DND-41 (cell line): ENCODE data around the gene LMX1B.

ENCODE experiments used
- ATAC-seq: fragments of 200-7000 bp; cut with Tn5 transposase; 3 replicates; pipeline ENCODE4 v1.9.1; 2021; ENCODE audit warnings: low read depth; ENCODE audit not compliant: insufficient read depth
- DNase-seq: peaks from one replicate; pipeline ENCODE4 v3.0.0-alpha.2; 2020
- H2AFZ ChIP-seq: 2 replicates; pipeline ENCODE4 v1.6.0; 2012; ENCODE audit warnings: low read depth, low read length
- H3K27ac ChIP-seq: 2 replicates; pipeline ENCODE4 v1.5.1; 2012; ENCODE audit warnings: low read length, inconsistent platforms
- H3K27me3 ChIP-seq: fragments of 200-600 bp; sonication (generic); 2 replicates; pipeline ENCODE4 v1.6.0; 2012; ENCODE audit warnings: low read length, mild to moderate bottlenecking, inconsistent platforms; ENCODE audit not compliant: insufficient read depth, poor library complexity
- H3K36me3 ChIP-seq: 2 replicates; pipeline ENCODE4 v1.5.1; 2012; ENCODE audit warnings: low read length, inconsistent platforms; ENCODE audit not compliant: insufficient read depth
- H3K4me1 ChIP-seq: 2 replicates; pipeline ENCODE4 v1.5.1; 2012; ENCODE audit warnings: mild to moderate bottlenecking, low read length; ENCODE audit not compliant: insufficient read depth
- H3K4me2 ChIP-seq: 2 replicates; pipeline ENCODE4 v1.6.0; 2012; ENCODE audit warnings: mild to moderate bottlenecking, moderate library complexity, low read length, inconsistent platforms; ENCODE audit not compliant: insufficient read depth
- H3K4me3 ChIP-seq, 2 experiments: fragments of 200-600 bp in 1 of 2; shearing (Covaris generic) in 1 of 2; 2 replicates each; pipeline ENCODE4 v1.5.1; 2012 to 2016; ENCODE audit warnings: inconsistent platforms in 2 of 2, low read length in 2 of 2, mild to moderate bottlenecking in 2 of 2, low read depth in 1 of 2, moderate library complexity in 1 of 2
- H3K79me2 ChIP-seq: 2 replicates; pipeline ENCODE4 v1.6.0; 2012; ENCODE audit warnings: low read length, inconsistent platforms; ENCODE audit not compliant: insufficient read depth
- H3K9ac ChIP-seq: 2 replicates; pipeline ENCODE4 v1.6.0; 2012; ENCODE audit warnings: low read depth, mild to moderate bottlenecking, inconsistent platforms, low read length, moderate library complexity
- H3K9me3 ChIP-seq: 2 replicates; pipeline ENCODE4 v1.5.1; 2012; ENCODE audit warnings: low read length, moderate library complexity, mild to moderate bottlenecking, inconsistent platforms; ENCODE audit not compliant: insufficient read depth, severe bottlenecking
- H4K20me1 ChIP-seq: 2 replicates; pipeline ENCODE4 v1.6.0; 2012; ENCODE audit warnings: low read length; ENCODE audit not compliant: insufficient read depth
- CTCF ChIP-seq: IDR thresholded peaks from 2 replicates; pipeline ENCODE4 v1.5.1; 2012; ENCODE audit warnings: borderline replicate concordance, low read length, moderate library complexity, mild to moderate bottlenecking; ENCODE audit not compliant: poor library complexity, severe bottlenecking; ENCODE audit errors: extremely low read depth
- EZH2 ChIP-seq: IDR thresholded peaks from 3 replicates; pipeline ENCODE4 v1.6.1; 2012; ENCODE audit warnings: borderline replicate concordance, low read depth, mild to moderate bottlenecking, moderate library complexity, low read length, inconsistent platforms; ENCODE audit not compliant: severe bottlenecking

The LMX1B gene

DNA sequence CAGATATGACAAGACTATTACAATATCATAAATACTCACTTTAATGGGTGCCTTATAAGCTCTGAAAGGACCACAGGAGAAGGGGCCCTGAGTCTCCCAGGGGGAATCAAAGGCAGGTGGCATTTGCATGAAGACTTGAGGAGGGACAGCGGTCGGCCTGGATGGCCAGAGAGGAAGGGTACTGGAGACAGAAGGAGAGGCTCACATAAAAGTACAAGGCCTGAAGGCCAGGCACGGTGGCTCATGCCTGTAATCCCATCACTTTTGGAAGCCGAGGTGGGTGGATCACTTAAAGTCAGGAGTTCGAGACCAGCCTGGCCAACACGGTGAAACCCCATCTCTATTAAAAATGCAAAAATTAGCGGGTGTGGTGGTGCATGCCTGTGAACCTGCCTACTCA, 29.1 kb upstream of the LMX1B start:
- H3K4me1 ChIP-seq, result peaks cover 6% of the 10 kb centered on the region
- H3K36me3 ChIP-seq, result no peaks in the 10 kb centered on the region
- H3K27ac ChIP-seq, result no peak overlapping the region
- no peak overlapping the region for H3K4me2 ChIP-seq
- no peak overlapping the region for H2AFZ ChIP-seq
- H3K9me3 ChIP-seq, result no peaks in the 10 kb centered on the region
- no peaks in the 10 kb centered on the region for H3K79me2 ChIP-seq
- H3K27me3 ChIP-seq, result no peaks in the 10 kb centered on the region
- ATAC-seq (no peak), DNase-seq (no peak)
- no peak overlapping the region for H3K4me3 ChIP-seq
- no peak overlapping the region for H3K9ac ChIP-seq
- no peaks in the 10 kb centered on the region for H4K20me1 ChIP-seq
- TF ChIP-seq CTCF (no peak), EZH2 (no peak)

DNA sequence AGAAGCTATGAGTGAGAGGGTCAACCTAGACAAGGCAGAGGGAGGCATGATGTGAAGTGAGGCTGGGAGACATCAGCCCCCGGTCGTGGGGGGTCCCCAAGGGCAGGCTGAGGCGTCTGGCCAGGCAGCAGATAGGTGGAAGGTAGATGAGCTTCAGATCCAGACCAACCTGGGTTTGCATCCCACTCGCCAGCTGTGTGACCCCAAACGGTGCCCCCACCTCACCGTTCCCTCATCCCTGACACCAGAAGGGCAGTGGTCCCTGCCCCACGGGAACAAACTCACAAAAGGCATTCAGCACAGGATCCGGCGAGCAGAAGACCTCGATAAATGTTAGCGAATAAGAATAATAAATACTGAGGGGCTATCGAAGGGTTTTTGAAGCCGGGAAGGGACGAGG, 27.5 kb upstream of the LMX1B start:
- no peaks in the 10 kb centered on the region for H3K36me3 ChIP-seq
- DNase-seq (no peak), ATAC-seq (no peak)
- H3K4me1 ChIP-seq, result peaks cover 6% of the 10 kb centered on the region
- no peak overlapping the region for H3K4me2 ChIP-seq
- H2AFZ ChIP-seq, result no peak overlapping the region
- H3K27ac ChIP-seq, result no peak overlapping the region
- no peak overlapping the region for H3K9ac ChIP-seq
- no peaks in the 10 kb centered on the region for H3K27me3 ChIP-seq
- H3K9me3 ChIP-seq, result no peaks in the 10 kb centered on the region
- no peaks in the 10 kb centered on the region for H4K20me1 ChIP-seq
- no peak overlapping the region for H3K4me3 ChIP-seq
- TF ChIP-seq CTCF (no peak), EZH2 (no peak)
- no peaks in the 10 kb centered on the region for H3K79me2 ChIP-seq

DNA sequence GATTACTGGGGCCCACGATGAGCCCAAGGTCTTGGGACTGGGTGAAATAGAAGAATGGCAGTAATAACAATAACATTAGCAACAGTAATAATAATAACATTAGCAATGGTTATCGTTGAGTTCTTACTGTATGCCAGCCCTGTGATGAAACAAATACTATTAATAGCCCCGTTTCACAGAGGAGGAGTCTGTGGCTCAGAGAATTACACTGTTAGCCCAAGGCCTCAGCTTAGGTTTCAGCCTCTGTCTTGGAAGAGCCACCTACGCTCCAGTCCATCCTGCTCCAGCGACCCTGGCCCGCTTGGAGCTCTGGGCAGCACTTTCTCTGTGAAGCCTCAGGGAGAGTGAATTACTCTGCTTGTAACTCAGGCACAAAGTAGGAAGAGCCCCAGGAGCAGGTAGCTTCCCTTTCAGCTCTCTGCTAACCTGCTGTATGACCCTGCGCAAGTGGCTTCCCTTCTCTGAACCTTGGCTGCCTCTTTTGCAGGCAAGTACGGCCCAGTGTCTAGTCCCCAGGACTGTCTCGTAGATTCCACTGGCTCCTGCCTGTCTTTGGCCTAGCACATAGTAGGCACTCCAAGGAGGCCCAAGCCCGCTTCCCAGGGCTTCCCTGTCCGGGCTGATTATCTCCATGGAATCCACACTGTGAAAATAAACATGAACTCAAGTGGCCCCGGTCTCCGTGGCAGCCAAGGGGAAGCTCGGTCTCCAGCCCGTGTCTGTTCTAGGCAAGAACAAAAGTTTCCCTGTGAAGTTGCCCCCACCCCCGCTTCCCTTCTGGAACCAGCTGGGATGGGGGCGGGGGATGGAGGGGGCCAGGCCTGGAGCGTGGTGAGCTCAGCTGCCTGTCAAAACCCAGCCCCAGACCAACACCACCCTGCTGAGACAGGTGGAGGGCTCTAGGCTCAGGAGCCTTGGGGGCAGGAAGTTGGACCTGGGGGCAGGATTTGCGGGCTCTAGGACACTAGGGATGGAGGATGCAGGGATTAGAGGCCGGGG, 26.2 kb upstream of the LMX1B start:
- H3K36me3 ChIP-seq, result no peaks in the 10 kb centered on the region
- ATAC-seq (no peak), DNase-seq (no peak)
- no peaks in the 10 kb centered on the region for H3K79me2 ChIP-seq
- no peaks in the 10 kb centered on the region for H3K4me1 ChIP-seq
- TF ChIP-seq EZH2, result no peak
- TF ChIP-seq CTCF, result no peak
- no peaks in the 10 kb centered on the region for H4K20me1 ChIP-seq
- H3K4me2 ChIP-seq, result no peak overlapping the region
- no peak overlapping the region for H3K4me3 ChIP-seq
- H3K27ac ChIP-seq, result no peak overlapping the region
- H2AFZ ChIP-seq, result no peak overlapping the region
- H3K9ac ChIP-seq, result no peak overlapping the region
- no peaks in the 10 kb centered on the region for H3K9me3 ChIP-seq
- H3K27me3 ChIP-seq, result no peaks in the 10 kb centered on the region
